Nephron (organoid): ENCODE data around the gene FHAD1.

Source experiments
- H3K27ac Mint-ChIP-seq, 3 experiments: 2 replicates each; pipeline ENCODE4 v1.8.0; 2020; ENCODE audit warnings: mixed read lengths in 3 of 3, mild to moderate bottlenecking in 2 of 3, moderate library complexity in 1 of 3
- H3K27me3 Mint-ChIP-seq: 2 replicates; pipeline ENCODE4 v1.8.0; 2021; ENCODE audit warnings: low read depth, mild to moderate bottlenecking, moderate library complexity, mixed read lengths
- H3K36me3 Mint-ChIP-seq: 2 replicates; pipeline ENCODE4 v1.8.0; 2020; ENCODE audit warnings: low read depth, mixed read lengths
- H3K4me1 Mint-ChIP-seq: 2 replicates; pipeline ENCODE4 v1.8.0; 2020; ENCODE audit warnings: mixed read lengths
- H3K4me3 Mint-ChIP-seq, 3 experiments: 2 replicates each; pipeline ENCODE4 v1.8.0; 2020; ENCODE audit warnings: mild to moderate bottlenecking in 3 of 3, mixed read lengths in 3 of 3, moderate library complexity in 2 of 3
- H3K9me3 Mint-ChIP-seq: 2 replicates; pipeline ENCODE4 v1.8.0; 2020; ENCODE audit warnings: mixed read lengths
- CTCF ChIP-seq, 3 experiments: fragments of 200-600 bp; sonication (generic); IDR thresholded peaks; one replicate each; pipeline ENCODE4 v1.5.0; 2021; ENCODE audit warnings: antibody characterized with exemption in 3 of 3; ENCODE audit not compliant: unreplicated experiment in 3 of 3

The FHAD1 gene

DNA sequence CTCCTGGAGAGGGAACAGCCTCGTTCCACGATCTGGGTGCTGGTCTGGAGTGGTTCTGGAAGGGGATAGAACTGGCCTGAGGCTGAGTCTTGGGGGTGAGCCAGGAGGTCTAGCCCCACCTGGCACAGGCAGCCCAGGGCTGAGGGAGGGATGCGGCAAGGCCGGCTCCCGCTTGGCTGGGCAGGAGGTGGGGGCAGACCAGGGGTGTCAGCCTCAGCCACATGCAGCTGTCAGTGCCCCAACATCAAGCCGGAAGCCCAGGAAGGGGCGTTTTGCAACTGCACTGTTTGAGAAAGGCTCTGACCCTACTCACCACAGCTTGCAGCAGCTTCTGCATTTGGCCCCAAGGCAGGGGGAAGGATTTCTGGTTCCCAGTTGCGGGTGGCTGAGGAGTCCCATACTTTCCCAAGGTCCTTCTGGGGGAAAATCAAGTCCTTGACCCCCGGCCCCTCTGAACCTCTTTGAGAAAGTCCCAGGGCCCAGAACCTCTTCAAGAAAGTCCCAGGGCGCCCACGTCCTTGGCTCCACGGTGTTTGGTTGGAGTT is 164.6 kb downstream of the FHAD1 start:
- Mint-ChIP-seq H3K4me3 (peak overlapping the region; percentile 92 to 94 (median 92)), H3K27me3 (peaks cover 33% of the 10 kb centered on the region)

GRCh38 chr1:15412175-15412800 is 165.3 kb downstream of the FHAD1 start:
- TF ChIP-seq CTCF (IDR thresholded peaks at IDR 0.05; ENCODE audit: unreplicated experiment in 3 of 3) = no peak
- H3K4me1 Mint-ChIP-seq = peaks cover 35% of the 10 kb centered on the region
- no peaks in the 10 kb centered on the region for H3K36me3 Mint-ChIP-seq
- no peaks in the 10 kb centered on the region for H3K9me3 Mint-ChIP-seq
- H3K4me3 Mint-ChIP-seq = peak overlapping the region; percentile 92 to 94 (median 92)
- H3K27me3 Mint-ChIP-seq = peaks cover 27% of the 10 kb centered on the region
- peak overlapping the region in 2 of 3 experiments; percentile 6 to 17 for H3K27ac Mint-ChIP-seq

More for the DNA sequence above, 164.6 kb downstream of the FHAD1 start:
- Mint-ChIP-seq H3K9me3 (no peaks in the 10 kb centered on the region), H3K36me3 (no peaks in the 10 kb centered on the region), H3K4me1 (peaks cover 37% of the 10 kb centered on the region), H3K27ac (peak overlapping the region in 1 of 3 experiments; percentile 17)
- TF ChIP-seq CTCF (IDR thresholded peaks at IDR 0.05; ENCODE audit: unreplicated experiment in 3 of 3) = no peak

- no peaks in the 10 kb centered on the region for H3K36me3 Mint-ChIP-seq
- peaks cover 23% of the 10 kb centered on the region for H3K27me3 Mint-ChIP-seq
Observed at GRCh38 chr1:15412843-15413242, 165.8 kb downstream of the FHAD1 start.

DNA sequence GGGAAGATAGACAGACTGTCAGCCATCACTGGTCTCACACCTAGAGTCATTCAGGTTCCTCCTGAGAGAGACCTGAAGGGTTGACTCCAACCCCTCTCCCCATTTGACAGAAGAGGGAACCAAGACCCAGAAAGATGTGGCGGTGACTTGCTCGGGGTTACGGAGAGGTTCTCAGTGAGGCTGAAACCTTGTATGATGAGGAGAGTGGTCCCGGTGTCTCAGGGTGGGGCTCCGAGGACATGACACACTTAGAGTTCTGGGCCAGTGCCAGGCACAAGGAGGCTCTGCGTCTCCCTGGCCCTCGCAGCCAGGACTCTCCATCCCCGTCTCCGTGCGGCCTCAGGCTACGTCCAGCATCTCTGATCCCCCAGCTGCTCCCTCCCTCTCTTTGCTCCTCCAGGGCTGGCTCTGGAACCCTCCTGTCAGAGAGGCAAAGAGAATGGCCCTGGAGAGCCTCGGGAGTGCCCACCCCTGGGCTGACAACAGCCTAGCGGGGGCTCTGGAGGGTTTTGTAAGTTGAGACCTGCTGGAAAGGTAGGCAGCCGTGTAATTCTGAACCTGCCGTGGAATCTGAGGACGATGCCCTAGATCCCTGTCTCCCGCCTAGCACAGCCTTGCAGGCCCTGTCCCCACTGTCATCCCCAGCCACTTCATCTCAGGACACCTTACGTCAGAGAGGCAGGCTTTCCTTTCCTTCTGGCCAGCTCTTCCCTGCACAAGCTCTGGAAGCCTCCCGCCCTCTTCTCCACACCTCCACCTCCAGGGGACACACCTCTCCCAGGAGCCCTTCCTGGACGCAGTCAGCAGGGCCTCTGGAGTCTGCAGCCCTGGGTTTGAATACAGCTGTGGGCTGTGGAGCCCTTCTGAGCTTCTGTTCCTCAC is 166.8 kb downstream of the FHAD1 start:
- Mint-ChIP-seq H3K27ac (no peak overlapping the region), H3K9me3 (no peaks in the 10 kb centered on the region), H3K36me3 (no peaks in the 10 kb centered on the region), H3K4me3 (peak overlapping the region in 2 of 3 experiments; percentile 9 to 14), H3K27me3 (peaks cover 23% of the 10 kb centered on the region), H3K4me1 (peaks cover 35% of the 10 kb centered on the region)
- no peak for TF ChIP-seq CTCF (IDR thresholded peaks at IDR 0.05; ENCODE audit: unreplicated experiment in 3 of 3)

More at GRCh38 chr1:15412843-15413242, 165.8 kb downstream of the FHAD1 start:
- peaks cover 35% of the 10 kb centered on the region for H3K4me1 Mint-ChIP-seq
- H3K4me3 Mint-ChIP-seq = peak overlapping the region in 1 of 3 experiments; percentile 94
- H3K27ac Mint-ChIP-seq = no peak overlapping the region
- no peaks in the 10 kb centered on the region for H3K9me3 Mint-ChIP-seq
- TF ChIP-seq CTCF (IDR thresholded peaks at IDR 0.05; ENCODE audit: unreplicated experiment in 3 of 3) = no peak

GRCh38 chr1:15414445-15414983 is 167.5 kb downstream of the FHAD1 start:
- no peaks in the 10 kb centered on the region for H3K9me3 Mint-ChIP-seq
- no peak overlapping the region for H3K27ac Mint-ChIP-seq
- no peak for TF ChIP-seq CTCF (IDR thresholded peaks at IDR 0.05; ENCODE audit: unreplicated experiment in 3 of 3)
- H3K27me3 Mint-ChIP-seq = peaks cover 23% of the 10 kb centered on the region
- H3K4me3 Mint-ChIP-seq = no peak overlapping the region
- H3K36me3 Mint-ChIP-seq = no peaks in the 10 kb centered on the region
- peaks cover 32% of the 10 kb centered on the region for H3K4me1 Mint-ChIP-seq
